ENCODE results near the gene ARHGAP25. TPM values are rescaled to one million over a fixed set of nuclear protein-coding genes. Genes with fewer than 3 reads are reported as not detected.

Gene ARHGAP25
- total RNA-seq, 1 donor, result 3.0 TPM

DNA sequence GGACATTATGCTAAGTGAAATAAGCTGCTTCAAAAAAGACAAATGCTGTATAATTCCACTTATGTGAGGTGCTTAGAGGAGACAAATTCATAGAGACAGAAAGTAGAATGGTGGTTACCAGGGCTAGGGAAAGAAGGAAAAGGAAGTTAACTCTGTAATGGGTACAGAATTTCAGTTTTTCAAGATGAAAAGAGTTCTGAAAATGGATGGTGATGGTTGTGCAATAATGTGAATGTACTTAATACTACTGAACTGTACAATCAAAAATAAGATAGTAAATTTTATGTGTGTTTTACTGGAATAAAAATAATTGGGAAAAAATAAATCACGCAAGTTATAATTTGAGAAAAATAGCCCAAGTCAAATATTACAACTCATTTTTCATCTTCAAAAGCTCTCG lies 27.5 kb downstream of the ARHGAP25 start:
- no peak overlapping the region for H3K4me3 ChIP-seq (ENCODE audit: low read depth, low read length)
- TF ChIP-seq, protein P1, sequence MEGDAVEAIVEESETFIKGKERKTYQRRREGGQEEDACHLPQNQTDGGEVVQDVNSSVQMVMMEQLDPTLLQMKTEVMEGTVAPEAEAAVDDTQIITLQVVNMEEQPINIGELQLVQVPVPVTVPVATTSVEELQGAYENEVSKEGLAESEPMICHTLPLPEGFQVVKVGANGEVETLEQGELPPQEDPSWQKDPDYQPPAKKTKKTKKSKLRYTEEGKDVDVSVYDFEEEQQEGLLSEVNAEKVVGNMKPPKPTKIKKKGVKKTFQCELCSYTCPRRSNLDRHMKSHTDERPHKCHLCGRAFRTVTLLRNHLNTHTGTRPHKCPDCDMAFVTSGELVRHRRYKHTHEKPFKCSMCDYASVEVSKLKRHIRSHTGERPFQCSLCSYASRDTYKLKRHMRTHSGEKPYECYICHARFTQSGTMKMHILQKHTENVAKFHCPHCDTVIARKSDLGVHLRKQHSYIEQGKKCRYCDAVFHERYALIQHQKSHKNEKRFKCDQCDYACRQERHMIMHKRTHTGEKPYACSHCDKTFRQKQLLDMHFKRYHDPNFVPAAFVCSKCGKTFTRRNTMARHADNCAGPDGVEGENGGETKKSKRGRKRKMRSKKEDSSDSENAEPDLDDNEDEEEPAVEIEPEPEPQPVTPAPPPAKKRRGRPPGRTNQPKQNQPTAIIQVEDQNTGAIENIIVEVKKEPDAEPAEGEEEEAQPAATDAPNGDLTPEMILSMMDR (IDR thresholded peaks at IDR 0.05; ENCODE audit: insufficient read depth, low read depth, low read length), result no peak
- no peak for DNase-seq (ENCODE audit: low read depth)

GRCh38 chr2:68762665-68763064 lies 28.1 kb downstream of the ARHGAP25 start:
- DNase-seq (ENCODE audit: low read depth), result peak; percentile 84
- TF ChIP-seq, protein P1 (IDR thresholded peaks at IDR 0.05; ENCODE audit: insufficient read depth, low read depth, low read length), result no peak
- no peak overlapping the region for H3K4me3 ChIP-seq (ENCODE audit: low read depth, low read length)

DNA sequence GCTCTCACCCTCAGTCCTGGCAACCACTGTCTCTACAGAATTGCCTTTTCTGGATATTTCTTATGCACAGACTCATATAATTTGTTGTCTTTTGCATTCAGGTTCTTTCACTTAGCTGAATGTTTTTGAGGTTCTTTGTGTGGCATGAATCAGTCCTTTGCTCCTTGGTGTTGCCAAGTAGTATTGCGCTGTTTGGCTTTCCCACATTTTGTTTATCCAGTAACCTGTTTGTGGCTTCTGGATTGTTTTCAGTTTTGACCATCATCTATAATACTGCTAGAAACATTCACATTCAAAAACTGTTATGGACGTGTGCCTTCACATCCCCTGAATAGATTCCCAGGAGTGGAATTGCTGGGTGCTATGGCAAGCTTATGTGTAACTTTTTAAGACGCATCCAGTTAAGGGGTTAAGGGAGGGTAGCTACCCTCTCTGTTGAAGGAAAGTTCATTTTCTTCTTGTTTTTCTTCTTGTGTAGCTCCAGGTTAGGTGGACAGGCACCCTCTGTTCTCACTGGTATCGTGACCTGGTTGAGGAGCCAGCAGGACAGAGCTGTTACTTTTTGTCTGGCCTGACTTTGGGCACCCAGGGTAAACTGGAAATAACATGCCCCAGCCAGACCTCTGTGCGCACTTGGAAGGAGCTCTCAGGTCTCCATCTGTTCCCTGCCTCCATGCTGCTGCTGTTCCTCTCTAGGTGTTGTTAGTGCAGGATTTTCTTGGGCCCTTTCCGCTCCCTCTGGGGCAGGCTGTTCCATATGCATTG lies 29.6 kb downstream of the ARHGAP25 start:
- peak; percentile 58 for DNase-seq (ENCODE audit: low read depth)
- TF ChIP-seq, protein P1 (IDR thresholded peaks at IDR 0.05; ENCODE audit: insufficient read depth, low read depth, low read length), result no peak
- no peak overlapping the region for H3K4me3 ChIP-seq (ENCODE audit: low read depth, low read length)

GRCh38 chr2:68764806-68765311 lies 30.2 kb downstream of the ARHGAP25 start:
- H3K4me3 ChIP-seq (ENCODE audit: low read depth, low read length), result peak overlapping the region; percentile 2

DNA sequence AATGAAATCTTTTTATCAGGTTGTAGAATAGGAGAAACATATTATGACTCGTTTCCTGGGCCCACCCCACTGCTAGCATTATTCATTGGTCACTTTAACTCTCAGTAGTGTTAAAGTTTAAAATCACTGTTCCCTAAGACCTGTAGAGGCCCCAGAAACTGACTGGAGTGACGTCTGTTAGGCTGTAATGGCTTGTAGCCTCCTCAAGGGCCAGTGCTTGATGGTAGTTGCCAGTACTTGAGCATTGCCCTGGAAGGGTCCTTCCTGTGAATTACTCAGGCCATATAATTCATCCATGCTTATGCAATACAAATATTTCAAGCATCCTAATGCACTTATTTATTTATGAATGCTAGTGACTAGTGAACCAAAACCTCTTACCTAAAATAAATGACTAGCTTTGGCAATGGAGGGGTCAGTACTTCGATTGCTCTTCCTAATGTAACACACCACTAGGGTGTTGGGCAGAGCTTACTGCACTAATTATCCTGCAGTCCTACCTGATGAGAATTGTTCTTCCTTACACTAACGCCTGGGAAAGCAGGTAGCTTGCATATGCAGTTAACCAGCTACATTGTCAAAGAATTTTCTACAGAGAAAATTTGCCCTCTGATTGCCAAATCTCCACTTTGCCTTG lies 31.2 kb downstream of the ARHGAP25 start:
- no peak overlapping the region for H3K4me3 ChIP-seq (ENCODE audit: low read depth, low read length)
- TF ChIP-seq, protein P1 (IDR thresholded peaks at IDR 0.05; ENCODE audit: insufficient read depth, low read depth, low read length), result no peak
- peak; percentile 35 for DNase-seq (ENCODE audit: low read depth)

More at GRCh38 chr2:68764806-68765311, 30.2 kb downstream of the ARHGAP25 start:
- TF ChIP-seq, protein P1 (IDR thresholded peaks at IDR 0.05; ENCODE audit: insufficient read depth, low read depth, low read length), result no peak
- DNase-seq (ENCODE audit: low read depth), result peak; percentile 92

- H3K4me3 ChIP-seq (ENCODE audit: low read depth, low read length), result no peak overlapping the region
- TF ChIP-seq, protein P1 (IDR thresholded peaks at IDR 0.05; ENCODE audit: insufficient read depth, low read depth, low read length), result no peak
- DNase-seq (ENCODE audit: low read depth), result peak; percentile 94
These were observed 31.8 kb downstream of the ARHGAP25 start for GRCh38 chr2:68766376-68766845.

All from fibroblast of villous mesenchyme (primary cell).